Muscle of leg (tissue), 11 donors: Measurements from ENCODE around the gene ARRDC3. TPM values are rescaled to one million over a fixed set of nuclear protein-coding genes. Genes with fewer than 3 reads are reported as not detected.
"Not testable (repeated sequence)": the region's sequence is repeated elsewhere in the genome, so short reads cannot be mapped to it uniquely, and the experiment has no call there.

Experiments used
- DNase-seq: peaks from one replicate; pipeline ENCODE4 v3.0.0; 2013
- H3K27ac ChIP-seq: one replicate; pipeline ENCODE4 v1.5.1; 2013; ENCODE audit warnings: mild to moderate bottlenecking, low read length, control low read depth
- H3K27me3 ChIP-seq: one replicate; pipeline ENCODE4 v1.6.1; 2013; ENCODE audit warnings: low read length; ENCODE audit not compliant: control insufficient read depth, insufficient read depth
- H3K36me3 ChIP-seq: one replicate; pipeline ENCODE4 v1.6.1; 2013; ENCODE audit warnings: low read length; ENCODE audit not compliant: control insufficient read depth, insufficient read depth
- H3K4me1 ChIP-seq: one replicate; pipeline ENCODE4 v1.6.1; 2013; ENCODE audit warnings: low read length; ENCODE audit not compliant: control insufficient read depth, insufficient read depth
- H3K4me3 ChIP-seq: one replicate; pipeline ENCODE4 v1.5.1; 2013; ENCODE audit warnings: low read length, control low read depth
- H3K9me3 ChIP-seq: replicated peaks from 2 replicates; pipeline ENCODE4 v1.6.1; 2013; ENCODE audit warnings: low read depth, low read length; ENCODE audit not compliant: control insufficient read depth
- WGBS: methylation state at CpG from one replicate; pipeline ENCODE4 v1.1.5; 2013; ENCODE audit warnings: missing lambda C conversion rate; ENCODE audit not compliant: insufficient coverage; 5-methylcytosine and 5-hydroxymethylcytosine counted together
- polyA plus RNA-seq, 8 donors: library from polyadenylated mRNA; unstranded; fragments of 120-200 nt; gene quantifications; one replicate each; pipeline versions ENCODE4 v1.2.1 to v1.2.3, GENCODE V29; 2013; ENCODE audit warnings: inconsistent platforms in 1 of 8, low replicate concordance in 1 of 8; ENCODE audit not compliant: insufficient read length in 8 of 8, insufficient read depth in 1 of 8
- total RNA-seq: library from RNA; stranded (reverse); fragments of 120-200 nt; gene quantifications from one replicate; pipeline ENCODE4 v1.2.4, GENCODE V29; 2013

ARRDC3 gene
- total and polyA plus RNA-seq, 9 donors = 36.8 to 87.3 (median 45.7) TPM

- Histone ChIP-seq H3K9me3 (no peaks in the 10 kb centered on the region), H3K27me3 (no peaks in the 10 kb centered on the region), H3K36me3 (no peaks in the 10 kb centered on the region), H3K4me1 (no peaks in the 10 kb centered on the region), H3K27ac (no peak overlapping the region), H3K4me3 (no peak overlapping the region)
- DNase-seq = no peak
Measured at GRCh38 chr5:91418158-91418557, 35.0 kb upstream of the ARRDC3 start.

- no peak overlapping the region for H3K27ac ChIP-seq
- DNase-seq = no peak
- no peaks in the 10 kb centered on the region for H3K27me3 ChIP-seq
- H3K9me3 ChIP-seq = no peaks in the 10 kb centered on the region
- 83% methylated on average over 1 of the region's 3 CpGs for WGBS
- no peaks in the 10 kb centered on the region for H3K4me1 ChIP-seq
- no peak overlapping the region for H3K4me3 ChIP-seq
- no peaks in the 10 kb centered on the region for H3K36me3 ChIP-seq
Measured at GRCh38 chr5:91417219-91417618, 34.1 kb upstream of the ARRDC3 start.

- Histone ChIP-seq H3K36me3 (no peaks in the 10 kb centered on the region), H3K27ac (no peak overlapping the region), H3K4me1 (no peaks in the 10 kb centered on the region), H3K9me3 (no peaks in the 10 kb centered on the region), H3K27me3 (no peaks in the 10 kb centered on the region), H3K4me3 (no peak overlapping the region)
- DNase-seq = no peak
- no CpG with 5 or more reads among the region's 2 CpGs for whole genome bisulfite sequencing
Measured at GRCh38 chr5:91416491-91416890, 33.4 kb upstream of the ARRDC3 start.

GRCh38 chr5:91409304-91409703 lies 26.2 kb upstream of the ARRDC3 start:
- H3K9me3 ChIP-seq = no peaks in the 10 kb centered on the region
- H3K4me1 ChIP-seq = no peaks in the 10 kb centered on the region
- H3K36me3 ChIP-seq = no peaks in the 10 kb centered on the region
- DNase-seq = no peak
- H3K27me3 ChIP-seq = no peaks in the 10 kb centered on the region
- H3K27ac ChIP-seq = no peak overlapping the region
- no CpG with 5 or more reads among the region's 1 CpG for WGBS
- no peak overlapping the region for H3K4me3 ChIP-seq

- no peak overlapping the region for H3K4me3 ChIP-seq
- no peaks in the 10 kb centered on the region for H3K4me1 ChIP-seq
Measured at GRCh38 chr5:91408710-91409109, 25.6 kb upstream of the ARRDC3 start.

GRCh38 chr5:91407204-91407603 lies 24.1 kb upstream of the ARRDC3 start:
- no peak overlapping the region for H3K4me3 ChIP-seq
- H3K27me3 ChIP-seq = no peaks in the 10 kb centered on the region
- H3K9me3 ChIP-seq = no peaks in the 10 kb centered on the region
- no peak for DNase-seq
- no peaks in the 10 kb centered on the region for H3K4me1 ChIP-seq
- WGBS = 63% methylated on average over 1 of the region's 1 CpG
- no peak overlapping the region for H3K27ac ChIP-seq
- no peaks in the 10 kb centered on the region for H3K36me3 ChIP-seq

More at GRCh38 chr5:91408710-91409109, 25.6 kb upstream of the ARRDC3 start:
- Histone ChIP-seq H3K36me3 (no peaks in the 10 kb centered on the region), H3K27ac (no peak overlapping the region), H3K9me3 (no peaks in the 10 kb centered on the region), H3K27me3 (no peaks in the 10 kb centered on the region)
- no peak for DNase-seq

GRCh38 chr5:91403438-91403837 lies 20.3 kb upstream of the ARRDC3 start:
- H3K9me3 ChIP-seq = no peaks in the 10 kb centered on the region
- no peak for DNase-seq
- H3K4me3 ChIP-seq = no peak overlapping the region
- H3K36me3 ChIP-seq = no peaks in the 10 kb centered on the region
- H3K27me3 ChIP-seq = no peaks in the 10 kb centered on the region
- no peaks in the 10 kb centered on the region for H3K4me1 ChIP-seq
- no peak overlapping the region for H3K27ac ChIP-seq

GRCh38 chr5:91401175-91401574 lies 18.1 kb upstream of the ARRDC3 start:
- Histone ChIP-seq H3K4me1 (no peaks in the 10 kb centered on the region), H3K27me3 (no peaks in the 10 kb centered on the region), H3K4me3 (no peak overlapping the region), H3K36me3 (no peaks in the 10 kb centered on the region), H3K9me3 (no peaks in the 10 kb centered on the region), H3K27ac (no peak overlapping the region)
- no peak for DNase-seq
- WGBS = no CpG with 5 or more reads among the region's 2 CpGs

GRCh38 chr5:91397791-91398190 lies 14.7 kb upstream of the ARRDC3 start:
- no peak overlapping the region for H3K4me3 ChIP-seq
- no peaks in the 10 kb centered on the region for H3K36me3 ChIP-seq
- no peaks in the 10 kb centered on the region for H3K9me3 ChIP-seq
- DNase-seq = no peak
- no peaks in the 10 kb centered on the region for H3K27me3 ChIP-seq
- no peak overlapping the region for H3K27ac ChIP-seq
- no peaks in the 10 kb centered on the region for H3K4me1 ChIP-seq

- no peaks in the 10 kb centered on the region for H3K27me3 ChIP-seq
- WGBS = no CpG with 5 or more reads among the region's 4 CpGs
- H3K9me3 ChIP-seq = no peaks in the 10 kb centered on the region
Measured at GRCh38 chr5:91390268-91390667, 7.2 kb upstream of the ARRDC3 start.

GRCh38 chr5:91389555-91389954 lies 6.4 kb upstream of the ARRDC3 start:
- not testable (repeated sequence) for H3K9me3 ChIP-seq, DNase-seq, H3K36me3 ChIP-seq, H3K27ac ChIP-seq, H3K27me3 ChIP-seq, H3K4me3 ChIP-seq, H3K4me1 ChIP-seq

More at GRCh38 chr5:91390268-91390667, 7.2 kb upstream of the ARRDC3 start:
- H3K4me1 ChIP-seq = no peaks in the 10 kb centered on the region
- no peak overlapping the region for H3K27ac ChIP-seq
- DNase-seq = no peak
- no peaks in the 10 kb centered on the region for H3K36me3 ChIP-seq
- H3K4me3 ChIP-seq = no peak overlapping the region
